HepG2 (cell line): Measurements from ENCODE around the gene CCDC102B. TPM values are rescaled to one million over a fixed set of nuclear protein-coding genes. Genes with fewer than 3 reads are reported as not detected.

Experiments used
- ARID2 ChIP-seq: sonication (generic); formaldehyde crosslinking; IDR thresholded peaks from 2 replicates; pipeline ENCODE4 v1.8.1; 2022; ENCODE audit warnings: mild to moderate bottlenecking, missing genetic modification reagents, borderline replicate concordance
- SYNCRIP ChIP-seq: fragments of 200-400 bp; formaldehyde crosslinking; IDR thresholded peaks from 2 replicates; pipeline ENCODE4 v1.6.1; 2018; ENCODE audit warnings: mild to moderate bottlenecking, low read depth, low read length; ENCODE audit not compliant: insufficient read depth
- ZBTB40 ChIP-seq, 2 experiments: fragments of 450-650 bp in 1 of 2; sonication (generic) in 1 of 2; formaldehyde crosslinking in 1 of 2; IDR thresholded peaks; 2 replicates each; pipeline versions ENCODE4 v1.6.1 to v1.8.0; 2016 to 2022; ENCODE audit warnings: antibody characterized with exemption in 1 of 2, mild to moderate bottlenecking in 1 of 2, missing genetic modification reagents in 1 of 2
- ZNF629 ChIP-seq: sonication (generic); formaldehyde crosslinking; conservative IDR thresholded peaks from 2 replicates; pipeline ENCODE4 v1.5.0; 2020; ENCODE audit warnings: missing genetic modification reagents
- polyA plus RNA-seq, 8 experiments: library from polyadenylated mRNA; depleted of rRNA in 3 of 8; stranded (reverse) in 7 of 8; unstranded in 1 of 8; fragments of >200 nt; fragmentation: Illumina TruSeq in 4 of 8; extraction: Trizol in 4 of 8; gene quantifications; 2 replicates each; pipeline versions ENCODE4 v1.2.1 to v1.2.3, GENCODE V29; 2011 to 2016; ENCODE audit warnings: low read depth in 4 of 8, missing spikeins in 1 of 8, mixed read lengths in 1 of 8; ENCODE audit not compliant: insufficient read depth in 1 of 8
- total RNA-seq, 5 experiments: library from RNA; depleted of rRNA; stranded (reverse); fragments of >200 nt; fragmentation: Illumina TruSeq; extraction: Trizol; gene quantifications; 2 replicates each; pipeline ENCODE4 v1.2.3, GENCODE V29; 2016; ENCODE audit warnings: low read depth in 1 of 5

Gene CCDC102B
- total and polyA plus RNA-seq, 2 of the 13 experiments (the other 11 are each of a cell fraction or from before 2014, with no cell fraction given) = 2.3 to 3.7 TPM

- no peak for TF ChIP-seq SYNCRIP
- TF ChIP-seq ZNF629 (CRISPR knock-in tag) = no peak
- no peak for TF ChIP-seq ZBTB40 (IDR thresholded peaks at IDR 0.05)
- TF ChIP-seq ZBTB40 (CRISPR knock-in tag; IDR thresholded peaks at IDR 0.05) = no peak
- TF ChIP-seq ARID2 = no peak
Observed at GRCh38 chr18:68848242-68848641, 50.4 kb downstream of the CCDC102B start (continued).
